SKM-1 (cell line): ENCODE data around the gene KRT72.

Experiments
- DNase-seq: peaks from one replicate; lab custom pipeline; 2025; ENCODE audit not compliant: unreplicated experiment; lab: John Stamatoyannopoulos, UW

Gene KRT72

GRCh38 chr12:52630599-52631200 lies 29.4 kb upstream of the KRT72 start:
- no peak for DNase-seq

DNA sequence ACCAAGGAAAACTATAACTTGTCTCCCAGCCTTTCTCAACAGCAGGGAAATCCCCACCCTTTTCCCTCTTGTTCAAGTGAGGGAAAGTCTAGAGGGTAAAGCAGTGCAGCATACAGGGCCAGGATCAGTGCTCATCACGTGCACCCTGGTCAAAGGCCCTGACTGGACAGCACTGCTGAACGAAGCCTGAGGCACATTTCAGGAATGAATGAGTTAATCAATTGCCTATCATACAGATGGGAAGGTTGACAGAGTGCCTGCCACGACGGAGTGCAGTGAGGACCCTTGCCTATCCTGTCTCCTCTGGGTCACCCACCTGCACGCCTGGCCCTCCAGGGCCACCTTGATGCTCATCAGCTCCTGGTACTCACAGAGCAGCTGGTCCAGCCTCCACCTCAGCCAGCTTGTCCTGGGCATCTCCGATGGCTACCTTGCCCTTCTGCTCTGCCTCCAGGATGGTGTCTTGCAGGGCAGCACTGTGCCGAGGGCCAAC lies 28.8 kb upstream of the KRT72 start:
- DNase-seq, result no peak

GRCh38 chr12:52629281-52630007 lies 28.2 kb upstream of the KRT72 start:
- DNase-seq, result no peak

DNA sequence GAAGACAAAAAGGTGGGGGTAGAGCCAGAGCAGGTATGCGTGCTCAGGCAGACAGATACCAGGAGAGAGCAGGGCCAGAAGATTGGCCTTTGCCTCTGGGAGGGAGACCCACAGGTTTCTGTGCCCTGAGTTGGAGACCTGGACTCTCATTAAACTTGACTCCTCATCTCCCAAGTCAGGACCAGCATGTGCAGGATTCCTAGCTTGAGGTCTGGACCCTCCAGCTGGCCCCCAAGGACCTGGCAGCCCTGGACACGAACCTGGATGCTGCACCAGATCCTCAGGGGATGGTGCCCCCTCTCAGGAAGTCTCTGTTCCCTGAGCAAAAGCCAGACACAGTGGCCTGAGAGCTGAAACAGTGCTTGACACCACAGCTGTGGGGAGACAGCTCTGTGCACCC lies 27.6 kb upstream of the KRT72 start:
- no peak for DNase-seq

- no peak for DNase-seq
Measured at GRCh38 chr12:52628111-52628507, 26.8 kb upstream of the KRT72 start.

GRCh38 chr12:52627395-52628110 lies 26.3 kb upstream of the KRT72 start:
- DNase-seq, result no peak

DNA sequence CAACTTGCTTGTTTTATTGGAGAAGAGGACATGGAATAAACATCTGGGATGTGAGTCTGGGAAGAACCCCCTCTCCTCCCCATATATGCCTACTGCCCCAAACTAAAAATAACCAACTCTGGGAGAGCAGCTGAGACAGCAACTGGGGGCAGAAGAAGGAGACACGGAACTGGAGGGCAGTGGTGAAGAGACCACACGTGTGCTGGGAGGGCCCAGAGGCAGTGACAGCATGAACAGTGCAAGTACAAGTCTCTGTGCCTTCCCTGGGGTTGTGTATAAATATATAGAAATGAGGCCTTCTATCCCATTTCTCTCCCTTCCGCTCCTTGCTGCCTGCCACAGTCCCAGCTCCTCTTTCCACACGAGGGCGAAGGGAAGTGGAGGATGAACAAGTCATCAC lies 21.1 kb upstream of the KRT72 start:
- DNase-seq, result no peak

- DNase-seq, result no peak
Measured at GRCh38 chr12:52618866-52619265, 17.6 kb upstream of the KRT72 start.

DNA sequence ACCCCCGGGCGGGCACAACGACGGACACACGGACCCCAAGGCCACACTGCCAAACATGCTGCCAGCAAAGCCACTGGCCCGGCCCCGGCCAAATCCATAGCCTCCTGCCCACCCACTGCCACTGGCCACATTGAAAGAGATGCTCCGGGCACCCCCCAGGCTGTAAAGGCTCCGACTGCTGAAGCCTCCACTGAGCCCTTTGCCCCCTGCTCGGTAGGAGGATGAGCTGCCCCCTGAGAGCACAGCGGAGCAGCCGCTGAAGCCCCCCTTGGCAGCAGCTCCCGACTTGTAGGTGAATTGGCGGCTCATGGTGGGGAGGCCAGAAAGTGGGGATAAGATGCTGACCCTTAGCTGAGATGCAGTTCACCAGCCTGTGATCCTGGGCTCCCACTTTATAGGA lies 17.0 kb upstream of the KRT72 start, which contains the start of gene KRT73:
KRT73 (minus strand) TSS at position 344 of the 400 bp plus-strand sequence; CDS start at position 309, 35 bp downstream.
- no peak for DNase-seq

- DNase-seq, result no peak
Measured at GRCh38 chr12:52617403-52617785, 16.1 kb upstream of the KRT72 start.

DNA sequence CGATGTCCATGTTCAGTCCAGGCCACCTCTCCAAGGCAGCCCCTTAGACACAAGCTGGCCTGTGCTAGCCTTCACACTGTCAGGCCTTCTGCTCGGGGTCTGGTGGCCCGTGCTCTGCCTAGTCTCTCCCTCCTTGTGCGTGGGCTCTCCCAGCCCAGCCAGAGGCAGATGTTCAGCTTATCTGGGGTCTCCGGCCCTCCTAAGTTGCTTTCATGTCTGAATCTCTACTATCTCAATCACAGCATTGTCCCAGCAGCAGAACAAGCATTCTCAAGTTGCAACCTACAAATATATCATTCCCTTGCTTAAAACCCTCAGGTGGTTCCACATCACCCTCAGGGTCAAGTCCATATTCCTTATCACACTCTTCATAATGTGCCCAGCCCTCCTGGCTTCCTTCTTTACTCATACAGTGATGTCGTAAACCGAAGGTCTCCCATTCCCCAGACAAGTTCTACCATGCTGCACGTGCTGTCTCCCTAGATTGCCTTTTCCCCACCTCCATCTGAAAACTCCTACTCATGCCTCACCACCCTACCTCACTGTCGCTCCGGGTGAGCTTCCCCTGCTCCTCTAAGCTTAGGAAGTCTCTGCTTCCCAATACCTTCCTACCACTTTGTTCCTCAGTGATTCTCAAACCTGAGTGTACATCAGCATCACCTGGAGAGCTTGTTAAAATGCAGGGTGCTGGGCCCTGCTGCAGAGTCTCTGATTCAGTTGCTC lies 15.6 kb upstream of the KRT72 start:
- no peak for DNase-seq

DNA sequence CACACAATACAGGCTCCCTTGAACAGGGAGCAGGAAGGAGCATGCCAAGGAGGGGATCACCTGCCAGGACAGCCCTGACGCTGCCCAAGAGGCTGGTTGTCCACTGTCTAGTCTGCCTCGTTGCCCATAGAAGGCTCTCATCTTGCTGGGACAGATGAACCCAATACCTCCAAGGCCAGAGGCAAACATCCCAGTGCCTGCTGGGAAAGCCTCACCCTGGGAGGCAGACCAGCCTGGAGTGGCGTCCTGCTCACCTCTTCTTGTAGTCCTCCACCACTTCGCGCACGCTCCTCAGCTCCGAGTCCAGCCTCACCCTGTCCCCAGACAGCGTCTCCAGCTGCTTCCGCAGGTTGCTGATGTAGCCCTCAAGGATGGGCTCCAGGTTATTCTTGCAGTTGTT lies 14.6 kb upstream of the KRT72 start:
- DNase-seq, result no peak

GRCh38 chr12:52615208-52615868 lies 14.1 kb upstream of the KRT72 start:
- no peak for DNase-seq

GRCh38 chr12:52614381-52615207 lies 13.3 kb upstream of the KRT72 start:
- no peak for DNase-seq

- no peak for DNase-seq
Measured at GRCh38 chr12:52613384-52614030, 12.2 kb upstream of the KRT72 start.

GRCh38 chr12:52612431-52613383 lies 11.4 kb upstream of the KRT72 start:
- DNase-seq, result no peak

- DNase-seq, result no peak
Measured at GRCh38 chr12:52611080-52611468, 9.8 kb upstream of the KRT72 start.
